Medulla oblongata (tissue), 1 donor: ENCODE results near the gene RAMP1.

Experiments
- DNase-seq: peaks from one replicate; pipeline ENCODE4 v3.0.0-alpha.2; 2015; ENCODE audit errors: extremely low spot score

RAMP1 gene

GRCh38 chr2:237917696-237918374 is 58.4 kb downstream of the RAMP1 start:
- DNase-seq: no peak

- DNase-seq: peak; percentile 49
Measured at GRCh38 chr2:237919593-237919992, 60.2 kb downstream of the RAMP1 start.

GRCh38 chr2:237920673-237921072 is 61.2 kb downstream of the RAMP1 start:
- DNase-seq: no peak

GRCh38 chr2:237921967-237922492 is 62.6 kb downstream of the RAMP1 start:
- no peak for DNase-seq

DNA sequence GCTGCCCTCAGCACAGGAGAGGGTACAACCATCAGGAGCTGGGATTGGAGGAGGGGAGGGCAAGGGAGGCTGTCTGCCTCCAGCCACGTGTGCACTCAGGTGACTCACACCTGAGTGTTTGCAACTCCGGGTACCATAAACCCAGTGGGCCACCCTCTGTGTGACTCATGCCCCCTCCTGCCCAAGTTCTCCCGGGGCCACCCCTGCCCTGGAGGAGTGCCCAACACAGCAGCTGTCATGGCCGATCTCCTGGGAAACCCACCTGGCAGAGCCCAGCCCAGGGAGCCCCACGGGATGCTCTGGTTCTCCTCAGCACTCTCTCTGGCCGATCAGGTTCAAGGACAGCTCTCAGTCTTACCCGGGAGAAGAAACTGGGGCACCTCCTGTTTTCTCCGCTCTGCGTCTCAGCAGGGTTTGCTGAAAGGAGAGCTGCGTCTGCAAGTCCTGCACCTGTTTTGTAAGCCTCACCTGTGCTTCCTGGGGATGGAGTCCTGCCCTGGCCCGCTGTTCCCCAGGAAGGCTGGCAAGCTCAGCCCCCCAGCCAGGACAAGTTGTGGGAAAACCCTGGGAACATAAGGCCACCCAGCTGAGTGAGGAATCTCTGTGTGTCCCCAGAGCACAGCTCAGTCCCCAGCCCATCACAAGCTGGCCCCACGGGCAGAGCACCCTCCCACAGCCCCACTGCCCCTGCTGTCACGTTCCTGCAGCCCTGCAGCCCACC is 63.4 kb downstream of the RAMP1 start:
- no peak for DNase-seq

- DNase-seq: peak; percentile 54
Measured at GRCh38 chr2:237923481-237924163, 64.2 kb downstream of the RAMP1 start.

GRCh38 chr2:237924164-237924534 is 64.7 kb downstream of the RAMP1 start:
- no peak for DNase-seq

DNA sequence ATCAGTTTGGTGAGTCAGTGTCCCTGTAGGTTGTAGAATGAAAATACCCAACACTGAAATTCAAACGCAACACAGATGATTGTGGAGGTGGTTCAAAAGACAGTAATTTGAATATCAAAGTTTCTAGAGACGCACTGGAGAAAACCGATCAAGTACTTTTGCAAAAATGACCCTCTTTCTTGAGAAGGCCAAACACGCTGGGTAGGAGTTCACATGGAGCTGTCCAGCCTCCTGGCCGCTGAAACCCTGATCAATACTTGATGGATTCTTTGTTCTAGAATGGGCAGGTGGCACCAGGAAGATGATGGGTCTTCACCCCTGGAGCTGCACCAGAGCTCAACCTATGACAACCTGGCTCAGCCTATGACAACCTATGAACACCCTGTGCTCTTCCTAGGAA is 67.7 kb downstream of the RAMP1 start:
- no peak for DNase-seq

GRCh38 chr2:237927986-237928385 is 68.6 kb downstream of the RAMP1 start:
- no peak for DNase-seq

- no peak for DNase-seq
Measured at GRCh38 chr2:237929979-237930378, 70.6 kb downstream of the RAMP1 start.

GRCh38 chr2:237931205-237931721 is 71.8 kb downstream of the RAMP1 start:
- DNase-seq: peak; percentile 69

DNA sequence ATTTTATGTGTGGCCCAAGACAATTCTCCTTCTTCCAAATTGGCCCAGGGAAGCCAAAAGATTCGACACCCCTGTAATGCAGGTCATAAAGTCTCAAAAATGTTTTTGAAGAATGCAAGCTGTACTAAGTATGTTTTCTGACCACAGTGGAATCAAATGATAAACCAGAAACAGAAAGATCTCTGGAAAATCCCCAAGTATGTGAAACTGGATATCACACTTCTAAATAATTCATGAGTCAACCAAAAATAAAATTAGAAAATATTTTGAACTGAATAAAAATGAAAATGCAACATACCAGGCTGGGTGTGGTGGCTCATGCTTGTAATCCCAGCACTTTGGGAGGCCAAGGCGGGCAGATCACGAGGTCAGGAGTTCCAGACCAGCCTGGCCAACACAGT is 73.3 kb downstream of the RAMP1 start:
- DNase-seq: no peak

- DNase-seq: no peak
Measured at GRCh38 chr2:237934186-237934585, 74.8 kb downstream of the RAMP1 start.

DNA sequence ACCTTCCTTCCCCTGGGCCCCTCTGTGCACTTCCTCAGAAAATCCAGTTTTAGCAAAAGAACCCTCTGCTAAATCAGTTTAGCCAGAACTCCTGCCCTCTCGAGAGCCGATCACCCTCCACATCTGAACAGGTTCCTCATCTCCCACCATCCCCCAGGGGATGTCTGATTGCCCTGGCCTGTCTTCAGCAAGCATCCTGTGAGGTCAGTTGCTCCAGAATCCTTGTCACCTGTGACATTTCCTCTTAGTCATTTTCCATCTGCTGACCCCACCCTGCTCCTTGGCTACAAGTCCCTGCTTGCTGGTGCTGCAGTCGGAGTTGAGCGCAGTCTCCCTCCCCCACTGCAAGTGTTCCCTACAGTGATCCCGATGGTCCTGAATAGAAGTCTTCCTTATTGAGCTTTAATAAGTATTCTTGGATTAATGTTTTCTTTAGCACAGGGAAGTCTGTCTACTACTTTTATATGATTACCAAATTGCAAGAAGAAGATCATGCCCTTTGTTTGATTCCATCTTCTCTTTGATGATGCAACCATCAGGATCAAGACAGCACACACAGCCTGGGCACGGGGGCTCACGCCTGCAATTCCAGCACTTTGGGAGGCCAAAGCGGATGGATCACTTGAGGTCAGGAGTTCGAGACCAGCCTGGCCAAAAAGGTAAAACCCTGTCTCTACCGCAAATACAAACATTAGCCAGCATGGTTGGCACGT is 76.5 kb downstream of the RAMP1 start:
- DNase-seq: no peak

- DNase-seq: no peak
Measured at GRCh38 chr2:237939251-237939650, 79.8 kb downstream of the RAMP1 start.

GRCh38 chr2:237940828-237941227 is 81.4 kb downstream of the RAMP1 start:
- no peak for DNase-seq

GRCh38 chr2:237941239-237941638 is 81.8 kb downstream of the RAMP1 start:
- no peak for DNase-seq

DNA sequence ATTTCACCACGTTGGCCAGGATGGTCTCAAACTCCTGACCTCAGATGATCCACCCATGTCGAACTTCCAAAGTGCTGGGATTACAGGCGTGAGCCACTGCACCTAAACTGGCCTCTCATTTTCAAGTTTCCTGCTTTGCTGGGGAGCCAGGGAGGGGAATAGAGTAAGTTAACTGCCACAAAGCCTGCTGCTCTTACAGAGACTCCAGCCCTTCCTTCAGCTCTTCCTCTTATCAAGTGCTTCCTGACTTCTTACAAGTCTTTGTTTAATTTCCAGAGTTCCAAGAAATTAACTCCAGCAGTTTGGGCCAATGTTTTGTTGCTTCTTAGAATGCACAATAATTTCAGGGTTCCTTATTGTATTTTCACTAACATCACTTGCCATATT is 83.1 kb downstream of the RAMP1 start:
- no peak for DNase-seq

DNA sequence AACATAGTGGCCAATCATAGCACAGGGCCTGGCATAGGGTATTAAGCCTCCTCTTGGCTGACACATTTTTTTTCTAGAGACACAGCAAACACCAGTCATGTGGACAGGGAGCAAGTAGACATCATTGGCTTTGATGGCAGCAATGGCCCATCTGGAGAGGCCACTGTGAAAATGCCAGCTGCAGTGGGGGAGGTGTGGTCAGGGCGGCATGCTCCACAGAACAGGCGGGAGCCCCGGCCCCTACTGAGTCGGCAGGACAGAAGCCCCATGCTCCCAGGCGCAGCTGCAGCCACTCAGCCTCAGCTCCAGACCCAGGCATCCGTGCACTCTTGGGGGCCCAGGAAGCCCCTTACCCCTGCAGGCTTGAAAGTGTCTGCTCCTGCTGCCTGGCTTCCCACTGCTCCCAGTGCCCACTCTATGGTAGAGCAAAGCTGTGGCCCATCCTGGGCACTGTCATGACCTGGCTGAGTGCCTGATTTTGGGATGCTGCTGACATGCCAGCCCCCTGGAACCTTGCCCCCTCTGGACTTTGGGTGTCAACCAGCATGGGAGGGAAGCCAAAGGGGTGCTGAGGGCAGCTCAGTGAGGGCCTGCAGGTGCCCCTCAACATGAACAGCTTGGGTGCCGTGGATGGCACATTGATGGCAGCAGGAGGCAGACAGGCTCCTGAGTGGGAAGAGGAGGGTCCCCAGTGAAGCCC is 84.1 kb downstream of the RAMP1 start:
- DNase-seq: peak; percentile 38

GRCh38 chr2:237944302-237944701 is 84.9 kb downstream of the RAMP1 start:
- no peak for DNase-seq

DNA sequence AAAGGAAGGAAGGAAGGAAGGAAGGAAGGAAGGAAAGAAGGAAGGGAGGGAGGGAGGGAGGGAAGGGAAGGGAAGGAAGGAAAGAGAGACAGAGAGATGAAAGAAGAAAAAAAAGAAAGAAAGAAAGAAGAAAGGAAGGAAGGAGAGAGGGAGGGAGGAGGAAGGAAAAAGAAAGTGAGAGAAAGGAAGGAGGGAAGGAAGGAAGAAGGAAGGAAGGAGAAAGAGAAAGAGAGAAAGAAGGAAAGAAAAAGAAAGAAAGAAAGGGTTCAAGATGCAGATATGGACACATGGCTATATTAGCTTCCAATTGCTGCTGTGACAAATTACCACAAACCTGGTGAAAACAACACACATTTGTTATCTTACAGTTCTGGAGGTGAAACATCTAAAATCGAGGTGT is 87.0 kb downstream of the RAMP1 start:
- no peak for DNase-seq
